Omental fat pad (tissue), 4 donors: Measurements from ENCODE around the gene IL17RC. TPM values are rescaled to one million over a fixed set of nuclear protein-coding genes. Genes with fewer than 3 reads are reported as not detected.

Experiments
- ATAC-seq: fragments of 150-250 bp; one replicate; pipeline ENCODE4 v1.9.1; 2016; ENCODE audit warnings: mild to moderate bottlenecking, moderate library complexity; ENCODE audit not compliant: low FRiP score
- DNase-seq: peaks from one replicate; pipeline ENCODE4 v3.0.0-alpha.2; 2019; ENCODE audit warnings: low spot score
- total RNA-seq, 4 donors: library from RNA; depleted of rRNA; stranded (reverse); fragments of >200 nt; gene quantifications; one replicate each; pipeline ENCODE4 v1.1.0, GENCODE V29; 2016
- TF ChIP-seq, protein P1 (sequence below), 3 donors: fragments of 450-650 bp; IDR thresholded peaks; one replicate each; pipeline ENCODE4 v1.5.1; 2016 to 2017; ENCODE audit warnings: antibody characterized with exemption in 3 of 3, mild to moderate bottlenecking in 3 of 3, moderate library complexity in 2 of 3

IL17RC gene
- total RNA-seq, 4 donors from 2014 or later: 53.4 to 97.6 (median 58.2) TPM

DNA sequence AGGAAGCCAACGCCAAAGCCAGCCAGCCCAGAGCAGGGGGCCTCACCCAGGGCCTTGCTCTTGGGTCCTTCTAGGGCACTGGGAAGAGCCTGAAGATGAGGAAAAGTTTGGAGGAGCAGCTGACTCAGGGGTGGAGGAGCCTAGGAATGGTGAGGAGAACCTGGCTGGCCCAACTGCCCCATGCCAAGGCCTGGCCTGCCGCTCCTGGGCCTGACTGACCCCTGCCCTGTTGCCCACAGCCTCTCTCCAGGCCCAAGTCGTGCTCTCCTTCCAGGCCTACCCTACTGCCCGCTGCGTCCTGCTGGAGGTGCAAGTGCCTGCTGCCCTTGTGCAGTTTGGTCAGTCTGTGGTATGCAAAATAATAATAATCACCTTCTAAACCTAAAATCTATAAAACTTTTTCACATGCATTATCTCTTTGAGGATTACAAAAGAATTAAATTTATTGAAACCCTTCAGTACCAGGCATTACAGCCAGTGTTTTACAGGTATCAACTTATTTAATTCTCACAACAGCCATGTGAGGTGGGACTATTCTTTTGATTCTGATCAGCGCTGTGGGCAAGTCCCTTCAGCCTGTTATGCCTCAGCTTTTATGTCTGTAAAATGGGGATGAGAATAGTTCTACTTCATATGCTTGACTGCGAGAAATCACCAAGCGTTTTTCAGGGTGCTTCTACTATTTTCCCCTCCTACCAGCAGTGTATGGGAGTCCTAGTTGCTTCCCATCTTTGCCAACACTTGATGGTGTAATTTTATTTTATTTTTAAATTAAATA, 1.6 kb downstream of the IL17RC start:
- ATAC-seq (no peak), DNase-seq (no peak)
- TF ChIP-seq, protein P1, sequence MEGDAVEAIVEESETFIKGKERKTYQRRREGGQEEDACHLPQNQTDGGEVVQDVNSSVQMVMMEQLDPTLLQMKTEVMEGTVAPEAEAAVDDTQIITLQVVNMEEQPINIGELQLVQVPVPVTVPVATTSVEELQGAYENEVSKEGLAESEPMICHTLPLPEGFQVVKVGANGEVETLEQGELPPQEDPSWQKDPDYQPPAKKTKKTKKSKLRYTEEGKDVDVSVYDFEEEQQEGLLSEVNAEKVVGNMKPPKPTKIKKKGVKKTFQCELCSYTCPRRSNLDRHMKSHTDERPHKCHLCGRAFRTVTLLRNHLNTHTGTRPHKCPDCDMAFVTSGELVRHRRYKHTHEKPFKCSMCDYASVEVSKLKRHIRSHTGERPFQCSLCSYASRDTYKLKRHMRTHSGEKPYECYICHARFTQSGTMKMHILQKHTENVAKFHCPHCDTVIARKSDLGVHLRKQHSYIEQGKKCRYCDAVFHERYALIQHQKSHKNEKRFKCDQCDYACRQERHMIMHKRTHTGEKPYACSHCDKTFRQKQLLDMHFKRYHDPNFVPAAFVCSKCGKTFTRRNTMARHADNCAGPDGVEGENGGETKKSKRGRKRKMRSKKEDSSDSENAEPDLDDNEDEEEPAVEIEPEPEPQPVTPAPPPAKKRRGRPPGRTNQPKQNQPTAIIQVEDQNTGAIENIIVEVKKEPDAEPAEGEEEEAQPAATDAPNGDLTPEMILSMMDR (IDR thresholded peaks at IDR 0.05): no peak

DNA sequence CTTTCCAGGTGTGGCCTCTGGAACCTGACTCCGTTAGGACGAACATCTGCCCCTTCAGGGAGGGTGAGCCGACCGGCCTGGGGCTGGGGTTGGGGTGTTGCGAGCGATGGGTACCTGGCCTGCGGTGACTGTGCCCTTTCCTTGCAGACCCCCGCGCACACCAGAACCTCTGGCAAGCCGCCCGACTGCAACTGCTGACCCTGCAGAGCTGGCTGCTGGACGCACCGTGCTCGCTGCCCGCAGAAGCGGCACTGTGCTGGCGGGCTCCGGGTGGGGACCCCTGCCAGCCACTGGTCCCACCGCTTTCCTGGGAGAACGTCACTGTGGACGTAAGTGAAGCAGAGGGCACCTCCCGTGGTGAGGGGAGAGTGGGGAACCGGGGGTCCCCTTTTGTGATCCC, 11.3 kb downstream of the IL17RC start:
- ATAC-seq (no peak), DNase-seq (no peak)
- TF ChIP-seq, protein P1 (IDR thresholded peaks at IDR 0.05): no peak

DNA sequence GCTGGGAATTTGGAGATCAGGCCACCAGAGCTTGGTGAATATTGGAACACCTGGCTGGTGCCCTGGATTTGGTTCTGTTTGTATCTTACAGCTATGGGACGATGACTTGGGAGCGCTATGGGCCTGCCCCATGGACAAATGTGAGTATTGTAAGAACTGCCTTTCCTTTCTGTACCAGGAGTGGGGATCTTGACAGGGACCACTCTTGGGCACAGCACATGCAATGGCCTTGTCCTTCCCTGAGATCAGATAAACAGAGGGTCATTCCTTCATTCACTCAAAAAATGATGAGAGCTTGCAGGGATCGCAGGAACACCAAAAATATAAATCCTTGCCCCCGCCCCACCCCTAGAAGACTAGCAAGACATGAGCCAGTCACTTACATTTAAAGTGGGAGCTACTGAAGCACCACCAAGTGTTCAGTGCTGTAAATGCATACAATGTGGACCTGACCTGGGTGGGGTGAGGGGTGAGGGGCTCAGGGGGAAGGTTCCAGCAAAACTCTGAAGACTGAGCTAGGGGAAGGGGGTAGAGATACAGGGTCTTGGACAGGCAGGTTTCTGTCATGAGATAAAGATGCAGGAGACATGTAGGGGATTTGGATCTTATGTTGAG, 14.0 kb downstream of the IL17RC start:
- TF ChIP-seq, protein P1 (IDR thresholded peaks at IDR 0.05): no peak
- ATAC-seq: no peak
- no peak for DNase-seq

DNA sequence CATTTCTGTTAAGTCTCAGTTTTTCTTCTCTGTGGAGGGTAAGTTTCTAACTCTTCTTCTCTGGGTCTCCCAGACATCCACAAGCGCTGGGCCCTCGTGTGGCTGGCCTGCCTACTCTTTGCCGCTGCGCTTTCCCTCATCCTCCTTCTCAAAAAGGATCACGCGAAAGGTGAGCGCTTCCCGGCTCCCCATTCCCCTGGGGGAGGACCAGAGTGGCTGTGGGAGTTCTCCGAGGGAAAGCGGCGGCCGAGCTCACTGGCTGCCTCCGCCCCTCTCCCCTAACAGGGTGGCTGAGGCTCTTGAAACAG, 15.6 kb downstream of the IL17RC start:
- DNase-seq (no peak), ATAC-seq (no peak)
- TF ChIP-seq, protein P1 (IDR thresholded peaks at IDR 0.05): no peak

DNA sequence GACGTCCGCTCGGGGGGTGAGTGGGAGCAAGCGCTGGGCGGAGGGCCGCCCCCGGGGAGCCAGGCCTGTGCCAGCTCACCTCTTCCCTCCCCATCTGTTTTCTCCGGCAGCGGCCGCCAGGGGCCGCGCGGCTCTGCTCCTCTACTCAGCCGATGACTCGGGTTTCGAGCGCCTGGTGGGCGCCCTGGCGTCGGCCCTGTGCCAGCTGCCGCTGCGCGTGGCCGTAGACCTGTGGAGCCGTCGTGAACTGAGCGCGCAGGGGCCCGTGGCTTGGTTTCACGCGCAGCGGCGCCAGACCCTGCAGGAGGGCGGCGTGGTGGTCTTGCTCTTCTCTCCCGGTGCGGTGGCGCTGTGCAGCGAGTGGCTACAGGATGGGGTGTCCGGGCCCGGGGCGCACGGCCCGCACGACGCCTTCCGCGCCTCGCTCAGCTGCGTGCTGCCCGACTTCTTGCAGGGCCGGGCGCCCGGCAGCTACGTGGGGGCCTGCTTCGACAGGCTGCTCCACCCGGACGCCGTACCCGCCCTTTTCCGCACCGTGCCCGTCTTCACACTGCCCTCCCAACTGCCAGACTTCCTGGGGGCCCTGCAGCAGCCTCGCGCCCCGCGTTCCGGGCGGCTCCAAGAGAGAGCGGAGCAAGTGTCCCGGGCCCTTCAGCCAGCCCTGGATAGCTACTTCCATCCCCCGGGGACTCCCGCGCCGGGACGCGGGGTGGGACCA, 16.1 kb downstream of the IL17RC start:
- TF ChIP-seq, protein P1 (IDR thresholded peaks at IDR 0.05): peak in 2 of 3 donors; percentile 40 to 82
- peak; percentile 92 for ATAC-seq
- peak; percentile 70 for DNase-seq

DNA sequence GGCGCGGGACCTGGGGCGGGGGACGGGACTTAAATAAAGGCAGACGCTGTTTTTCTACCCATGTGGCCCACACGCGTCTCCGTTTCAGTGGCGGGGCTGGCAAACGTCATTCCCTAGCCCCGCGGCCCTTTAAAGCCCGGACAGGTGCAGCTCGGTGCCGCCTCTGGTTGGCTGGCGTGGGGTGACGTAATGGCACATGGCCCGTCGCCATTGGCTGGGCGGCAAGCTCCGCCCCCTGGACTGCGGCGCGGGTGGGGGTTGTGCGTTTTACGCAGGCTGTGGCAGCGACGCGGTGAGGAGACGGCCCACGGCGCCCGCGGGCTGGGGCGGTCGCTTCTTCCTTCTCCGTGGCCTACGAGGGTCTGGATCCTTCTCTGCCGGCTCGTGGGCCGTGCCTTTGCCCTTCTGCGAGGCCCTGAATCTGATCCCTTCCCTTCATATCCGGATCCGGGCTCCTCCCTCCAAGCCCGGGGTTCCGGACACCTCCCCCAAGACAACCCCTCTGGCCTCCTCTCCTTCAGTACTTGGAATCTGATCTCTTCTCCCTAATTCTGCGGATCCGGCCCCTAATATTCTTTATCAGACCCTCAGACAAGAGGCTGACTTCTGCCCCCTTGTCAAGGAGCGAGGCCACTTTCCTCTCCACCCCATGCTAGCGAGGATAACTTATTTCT, 16.8 kb downstream of the IL17RC start, which contains the start of gene CRELD1:
Gene CRELD1, plus strand, starts transcription at position 274 of the 674 bp plus-strand sequence. CDS start 605 bp downstream, outside the sequence.
- peak; percentile 89 for ATAC-seq
- peak; percentile 90 for DNase-seq
- TF ChIP-seq, protein P1 (IDR thresholded peaks at IDR 0.05): no peak
